Measurements from ENCODE around the gene DSCAML1.

DSCAML1 gene

GRCh38 chr11:117754030-117754429 lies 43.0 kb downstream of the DSCAML1 start:
- TF ChIP-seq ZNF70 (CRISPR knock-in tag; IDR thresholded peaks at IDR 0.05) (no peak), TOX (CRISPR knock-in tag; IDR thresholded peaks at IDR 0.05; ENCODE audit: borderline replicate concordance) (no peak), ZNF8 (CRISPR knock-in tag; IDR thresholded peaks at IDR 0.05) (no peak), CSDC2 (CRISPR knock-in tag; IDR thresholded peaks at IDR 0.05) (no peak), PPARA (CRISPR knock-in tag; IDR thresholded peaks at IDR 0.05; ENCODE audit: borderline replicate concordance) (no peak), TCF4 (CRISPR knock-in tag; IDR thresholded peaks at IDR 0.05; ENCODE audit: borderline replicate concordance) (no peak), ZNF565 (CRISPR knock-in tag; conservative IDR thresholded peaks at IDR 0.05; ENCODE audit: low read depth) (no peak), ESRRG (CRISPR knock-in tag; IDR thresholded peaks at IDR 0.05) (no peak), OSR1 (CRISPR knock-in tag; IDR thresholded peaks at IDR 0.05) (no peak), SNAI2 (CRISPR knock-in tag; IDR thresholded peaks at IDR 0.05) (no peak), CSRNP3 (CRISPR knock-in tag; IDR thresholded peaks at IDR 0.05) (no peak), ZFP30 (CRISPR knock-in tag; IDR thresholded peaks at IDR 0.05) (no peak), BACH2 (CRISPR knock-in tag; IDR thresholded peaks at IDR 0.05; ENCODE audit: borderline replicate concordance) (no peak), ZFP3 (CRISPR knock-in tag; IDR thresholded peaks at IDR 0.05) (no peak), ARNTL (CRISPR knock-in tag; IDR thresholded peaks at IDR 0.05; ENCODE audit: borderline replicate concordance, low read depth) (no peak), ZC3H10 (CRISPR knock-in tag; IDR thresholded peaks at IDR 0.05) (no peak), GLIS3 (CRISPR knock-in tag; IDR thresholded peaks at IDR 0.05) (no peak), CREB5 (CRISPR knock-in tag; IDR thresholded peaks at IDR 0.05; ENCODE audit: low read depth) (no peak)
- ATAC-seq, result no peak

- no peak for ATAC-seq
- TF ChIP-seq ESRRG (CRISPR knock-in tag; IDR thresholded peaks at IDR 0.05) (no peak), ZC3H10 (CRISPR knock-in tag; IDR thresholded peaks at IDR 0.05) (no peak), CSRNP3 (CRISPR knock-in tag; IDR thresholded peaks at IDR 0.05) (no peak), RARB (CRISPR knock-in tag; IDR thresholded peaks at IDR 0.05) (no peak), POU6F1 (CRISPR knock-in tag; IDR thresholded peaks at IDR 0.05; ENCODE audit: borderline replicate concordance, low read depth) (no peak), CSDC2 (CRISPR knock-in tag; IDR thresholded peaks at IDR 0.05) (no peak), GLIS3 (CRISPR knock-in tag; IDR thresholded peaks at IDR 0.05) (no peak)
Measured at GRCh38 chr11:117752721-117753237, 44.2 kb downstream of the DSCAML1 start.

GRCh38 chr11:117752071-117752470 lies 44.9 kb downstream of the DSCAML1 start:
- TF ChIP-seq OSR1 (CRISPR knock-in tag; IDR thresholded peaks at IDR 0.05), result no peak
- TF ChIP-seq ZFP3 (CRISPR knock-in tag; IDR thresholded peaks at IDR 0.05), result no peak
- TF ChIP-seq POU6F1 (CRISPR knock-in tag; IDR thresholded peaks at IDR 0.05; ENCODE audit: borderline replicate concordance, low read depth), result no peak
- no peak for TF ChIP-seq GLIS3 (CRISPR knock-in tag; IDR thresholded peaks at IDR 0.05)
- no peak for TF ChIP-seq ISL1 (CRISPR knock-in tag; IDR thresholded peaks at IDR 0.05)
- no peak for TF ChIP-seq TCF4 (CRISPR knock-in tag; IDR thresholded peaks at IDR 0.05; ENCODE audit: borderline replicate concordance)
- TF ChIP-seq SNAI2 (CRISPR knock-in tag; IDR thresholded peaks at IDR 0.05), result no peak
- TF ChIP-seq CSRNP3 (CRISPR knock-in tag; IDR thresholded peaks at IDR 0.05), result no peak
- no peak for TF ChIP-seq CREB5 (CRISPR knock-in tag; IDR thresholded peaks at IDR 0.05; ENCODE audit: low read depth)
- no peak for TF ChIP-seq ESRRG (CRISPR knock-in tag; IDR thresholded peaks at IDR 0.05)
- TF ChIP-seq ZFP30 (CRISPR knock-in tag; IDR thresholded peaks at IDR 0.05), result no peak
- no peak for TF ChIP-seq ZNF8 (CRISPR knock-in tag; IDR thresholded peaks at IDR 0.05)
- TF ChIP-seq TSHZ2 (CRISPR knock-in tag; IDR thresholded peaks at IDR 0.05), result no peak
- no peak for TF ChIP-seq ZNF70 (CRISPR knock-in tag; IDR thresholded peaks at IDR 0.05)
- TF ChIP-seq PPARA (CRISPR knock-in tag; IDR thresholded peaks at IDR 0.05; ENCODE audit: borderline replicate concordance), result no peak
- no peak for TF ChIP-seq ZC3H10 (CRISPR knock-in tag; IDR thresholded peaks at IDR 0.05)
- no peak for ATAC-seq

Measured in SK-N-SH treated with all-trans-retinoic acid at 6 μM for 48 hours (cell line).